Mucosa of rectum (tissue), 2 donors: ENCODE data around the gene ANGPT4.

Experiments used
- H3K27ac ChIP-seq, 2 donors: one replicate each; pipeline ENCODE4 v1.7.0; 2013; ENCODE audit warnings: inconsistent platforms in 2 of 2, low read depth in 2 of 2, low read length in 2 of 2
- H3K27me3 ChIP-seq, 2 donors: one replicate each; pipeline ENCODE4 v1.7.0; 2013; ENCODE audit warnings: low read length in 2 of 2; ENCODE audit not compliant: control insufficient read depth in 2 of 2, insufficient read depth in 2 of 2
- H3K36me3 ChIP-seq, 2 donors: one replicate each; pipeline ENCODE4 v1.7.0; 2013; ENCODE audit warnings: low read length in 2 of 2; ENCODE audit not compliant: control insufficient read depth in 2 of 2, insufficient read depth in 2 of 2
- H3K4me1 ChIP-seq, 2 donors: one replicate each; pipeline ENCODE4 v1.7.0; 2013; ENCODE audit warnings: low read length in 2 of 2, mild to moderate bottlenecking in 1 of 2; ENCODE audit not compliant: control insufficient read depth in 2 of 2, insufficient read depth in 2 of 2
- H3K4me3 ChIP-seq, 2 donors: one replicate each; pipeline ENCODE4 v1.7.0; 2013; ENCODE audit warnings: low read length in 2 of 2
- H3K9ac ChIP-seq, 2 donors: one replicate each; pipeline ENCODE4 v1.7.0; 2013; ENCODE audit warnings: low read length in 2 of 2, low read depth in 1 of 2, mild to moderate bottlenecking in 1 of 2
- H3K9me3 ChIP-seq, 2 donors: one replicate each; pipeline ENCODE4 v1.7.0; 2013; ENCODE audit warnings: low read length in 2 of 2; ENCODE audit not compliant: control insufficient read depth in 2 of 2
- donor health status: healthy.
- donor health status: Normal muscosa, but diverticular disease.

ANGPT4 gene

DNA sequence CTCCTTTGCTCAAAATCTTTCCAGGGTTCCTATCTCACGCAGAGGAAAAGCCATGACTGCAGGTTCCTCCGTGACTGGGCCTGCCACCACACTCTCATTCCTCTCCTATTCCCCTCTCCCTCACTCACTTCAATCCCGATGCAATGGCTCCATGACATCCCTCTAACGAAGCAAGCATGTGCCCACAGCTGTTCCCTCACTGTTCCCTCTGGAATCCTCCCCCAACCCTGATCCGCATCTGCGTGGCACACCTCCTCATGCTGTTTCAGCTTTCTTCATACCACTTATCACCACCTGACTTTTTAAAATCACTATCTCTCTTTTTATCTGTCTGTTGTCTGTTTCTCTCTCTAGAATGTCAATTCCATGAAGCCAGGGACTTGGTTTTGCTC, 25.5 kb downstream of the ANGPT4 start:
- H3K4me3 ChIP-seq = no peak overlapping the region
- H3K9me3 ChIP-seq = no peaks in the 10 kb centered on the region
- no peak overlapping the region for H3K27ac ChIP-seq
- no peaks in the 10 kb centered on the region for H3K4me1 ChIP-seq
- H3K27me3 ChIP-seq = peaks cover 2 to 4% of the 10 kb centered on the region in 2 donors
- no peaks in the 10 kb centered on the region for H3K36me3 ChIP-seq
- no peak overlapping the region for H3K9ac ChIP-seq

DNA sequence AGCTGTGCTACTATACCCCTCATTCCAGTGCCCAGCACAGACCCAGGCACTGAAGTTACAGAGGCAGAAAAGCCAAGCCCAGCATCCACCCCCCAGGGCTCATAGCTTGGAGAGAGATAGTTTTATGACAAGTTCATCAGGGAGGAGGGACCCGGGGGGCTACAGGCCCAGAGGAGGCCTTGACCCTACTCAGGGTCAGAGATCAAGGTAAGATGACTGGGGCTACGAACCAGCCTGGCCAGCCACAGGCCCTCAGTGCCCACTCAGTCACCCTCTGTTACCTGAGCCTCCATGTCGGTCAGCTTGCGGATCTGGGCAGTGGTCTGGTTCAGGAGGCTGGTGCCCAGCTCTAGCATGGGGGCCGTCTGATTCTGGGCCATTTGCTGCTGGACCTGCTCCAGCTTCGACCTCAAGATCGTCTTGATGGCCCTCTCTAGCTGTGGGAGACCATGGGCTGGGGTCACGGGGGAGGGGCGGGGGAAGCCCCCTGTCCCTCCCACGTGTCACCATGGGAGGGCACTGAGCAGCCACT, 26.1 kb downstream of the ANGPT4 start:
- H3K36me3 ChIP-seq = no peaks in the 10 kb centered on the region
- H3K27me3 ChIP-seq = peaks cover 2 to 5% of the 10 kb centered on the region in 2 donors
- H3K9me3 ChIP-seq = no peaks in the 10 kb centered on the region
- H3K9ac ChIP-seq = no peak overlapping the region
- H3K4me1 ChIP-seq = no peaks in the 10 kb centered on the region
- no peak overlapping the region for H3K4me3 ChIP-seq
- H3K27ac ChIP-seq = no peak overlapping the region

DNA sequence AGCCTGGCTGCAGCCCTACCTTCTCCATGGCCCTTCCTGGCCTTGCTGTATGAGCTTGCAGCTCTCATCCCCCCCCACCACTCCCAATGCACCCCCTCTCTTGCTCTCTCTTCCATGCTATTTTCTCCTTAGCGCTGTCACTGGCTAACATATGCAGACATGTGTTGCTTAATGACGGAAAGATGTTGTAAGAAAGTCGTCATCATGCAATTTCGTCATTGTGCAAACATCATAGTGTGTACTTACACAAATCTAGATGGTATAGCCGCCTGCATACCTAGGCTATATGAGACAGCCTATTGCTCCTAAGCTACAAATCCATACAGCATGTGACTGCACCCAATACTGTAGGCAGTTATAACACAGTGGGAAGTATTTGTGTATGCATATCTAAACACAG, 27.0 kb downstream of the ANGPT4 start:
- no peak overlapping the region for H3K27ac ChIP-seq
- peaks cover 2 to 12% of the 10 kb centered on the region in 2 donors for H3K27me3 ChIP-seq
- no peaks in the 10 kb centered on the region for H3K4me1 ChIP-seq
- no peak overlapping the region for H3K9ac ChIP-seq
- H3K9me3 ChIP-seq = no peaks in the 10 kb centered on the region
- H3K36me3 ChIP-seq = no peaks in the 10 kb centered on the region
- no peak overlapping the region for H3K4me3 ChIP-seq

DNA sequence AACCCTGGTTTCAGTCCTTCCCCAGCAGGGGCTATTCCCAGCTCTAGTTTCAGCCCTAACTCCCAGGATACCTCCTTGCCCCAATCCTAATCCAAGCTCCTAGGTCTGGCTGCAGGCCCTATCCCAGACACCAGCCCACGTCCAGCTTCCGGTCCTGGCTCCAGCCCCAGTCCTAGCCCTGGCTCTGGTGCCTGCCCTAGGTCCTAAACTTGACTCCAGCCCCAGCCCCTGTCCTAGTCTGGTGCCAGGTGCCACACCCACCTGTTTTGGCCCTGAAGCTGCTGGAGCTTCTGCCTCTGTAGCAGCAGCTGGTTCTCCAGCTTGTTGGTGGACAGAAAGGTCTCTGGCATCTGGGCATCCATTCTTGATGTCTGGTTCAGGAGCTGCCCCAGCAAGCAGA, 28.1 kb downstream of the ANGPT4 start:
- Histone ChIP-seq H3K27me3 (peaks cover 2 to 13% of the 10 kb centered on the region in 2 donors), H3K36me3 (no peaks in the 10 kb centered on the region), H3K4me1 (no peaks in the 10 kb centered on the region), H3K27ac (no peak overlapping the region), H3K4me3 (no peak overlapping the region), H3K9ac (no peak overlapping the region), H3K9me3 (no peaks in the 10 kb centered on the region)

DNA sequence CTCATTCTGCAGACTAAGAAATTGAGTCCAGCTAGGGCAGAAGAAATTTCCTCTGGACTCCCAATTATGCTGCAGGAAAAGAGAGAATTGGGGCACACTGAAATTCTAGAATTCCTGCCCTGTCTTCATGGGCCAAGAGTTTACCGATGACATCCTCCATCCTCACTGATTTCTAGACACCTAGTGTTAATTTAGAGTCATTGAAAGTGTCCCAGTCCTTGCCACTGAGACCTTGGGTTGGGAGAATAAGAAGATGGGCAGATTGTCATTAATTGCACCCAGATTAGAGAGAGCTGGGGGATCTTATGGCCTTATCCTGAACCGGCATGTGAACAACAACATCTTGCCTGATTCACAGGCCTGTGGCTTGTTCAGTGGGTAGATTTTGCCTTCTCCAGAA, 29.0 kb downstream of the ANGPT4 start:
- Histone ChIP-seq H3K9me3 (no peaks in the 10 kb centered on the region), H3K9ac (no peak overlapping the region), H3K4me1 (no peaks in the 10 kb centered on the region), H3K27me3 (peaks cover 2 to 12% of the 10 kb centered on the region in 2 donors), H3K4me3 (no peak overlapping the region), H3K36me3 (no peaks in the 10 kb centered on the region), H3K27ac (no peak overlapping the region)

DNA sequence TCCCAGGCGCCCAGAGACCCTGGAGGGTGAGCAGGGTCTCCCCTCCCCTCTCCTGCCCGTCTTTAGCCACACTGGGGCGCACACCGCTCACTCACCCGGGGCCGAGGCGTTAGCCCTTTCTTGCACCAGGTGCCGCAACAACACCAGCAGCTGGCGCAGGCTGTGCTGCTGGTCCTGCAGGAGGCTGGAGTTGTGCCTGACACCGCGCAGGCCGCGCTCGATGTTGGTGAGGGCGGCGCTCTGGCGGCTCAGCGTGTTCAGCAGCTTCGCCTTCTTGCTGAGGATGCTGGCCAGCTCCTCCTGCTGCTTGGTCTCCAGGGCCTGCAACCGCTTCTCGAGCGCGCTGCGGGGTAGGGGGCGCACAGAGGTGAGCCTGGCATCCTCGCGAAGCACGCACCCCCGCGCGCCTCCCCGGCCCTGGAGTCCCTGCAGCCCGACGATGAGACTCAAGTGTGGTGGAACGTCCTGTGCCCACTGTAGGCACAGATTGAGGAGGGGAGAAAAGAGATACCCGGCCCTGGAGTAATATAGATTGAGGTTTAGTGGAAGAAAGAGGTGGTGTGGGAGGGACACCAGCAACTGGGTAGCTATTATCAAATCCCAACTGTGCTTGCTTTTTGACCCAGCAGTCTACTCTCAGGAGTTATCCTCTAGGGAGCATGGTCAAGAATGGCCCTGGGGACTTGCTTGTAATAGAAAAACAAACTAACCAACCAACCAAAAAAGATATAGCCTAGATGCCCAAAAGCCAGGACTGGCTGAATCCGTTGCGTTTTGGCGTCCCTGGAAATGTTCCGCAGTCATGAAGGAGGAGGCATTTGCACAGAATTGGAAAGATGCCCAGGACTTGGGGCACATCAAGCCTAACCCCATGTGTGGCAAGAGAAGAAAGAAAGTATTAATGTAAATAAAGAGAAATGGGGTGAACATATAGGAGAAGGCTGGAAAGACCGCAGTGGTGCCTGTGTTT, 30.9 kb downstream of the ANGPT4 start:
- H3K27me3 ChIP-seq = peaks cover 0 to 10% of the 10 kb centered on the region in 2 donors
- no peaks in the 10 kb centered on the region for H3K9me3 ChIP-seq
- H3K36me3 ChIP-seq = no peaks in the 10 kb centered on the region
- H3K4me1 ChIP-seq = no peaks in the 10 kb centered on the region
- no peak overlapping the region for H3K4me3 ChIP-seq
- H3K9ac ChIP-seq = no peak overlapping the region
- H3K27ac ChIP-seq = no peak overlapping the region

DNA sequence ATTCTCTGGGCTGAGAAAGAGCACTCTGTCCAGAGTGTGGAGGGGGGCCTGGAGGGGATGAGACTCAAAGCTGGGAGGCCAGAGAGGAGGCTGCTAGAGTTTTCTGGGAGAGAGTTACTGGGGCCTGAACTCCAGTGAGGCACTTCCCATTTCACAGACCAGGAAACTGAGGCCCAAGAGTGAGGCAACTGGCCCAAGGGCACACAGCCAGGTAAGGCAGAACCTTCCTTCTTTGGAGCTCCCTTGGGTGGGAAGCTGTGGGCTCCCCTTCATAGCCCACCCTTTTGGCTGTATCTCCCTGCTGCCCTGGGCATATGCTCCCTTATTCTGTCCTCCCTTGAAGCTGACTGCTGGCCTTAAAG, 34.4 kb downstream of the ANGPT4 start:
- Histone ChIP-seq H3K9ac (no peak overlapping the region), H3K27ac (no peak overlapping the region), H3K4me3 (no peak overlapping the region), H3K36me3 (no peaks in the 10 kb centered on the region), H3K9me3 (no peaks in the 10 kb centered on the region), H3K27me3 (peaks cover 0 to 10% of the 10 kb centered on the region in 2 donors), H3K4me1 (no peaks in the 10 kb centered on the region)

DNA sequence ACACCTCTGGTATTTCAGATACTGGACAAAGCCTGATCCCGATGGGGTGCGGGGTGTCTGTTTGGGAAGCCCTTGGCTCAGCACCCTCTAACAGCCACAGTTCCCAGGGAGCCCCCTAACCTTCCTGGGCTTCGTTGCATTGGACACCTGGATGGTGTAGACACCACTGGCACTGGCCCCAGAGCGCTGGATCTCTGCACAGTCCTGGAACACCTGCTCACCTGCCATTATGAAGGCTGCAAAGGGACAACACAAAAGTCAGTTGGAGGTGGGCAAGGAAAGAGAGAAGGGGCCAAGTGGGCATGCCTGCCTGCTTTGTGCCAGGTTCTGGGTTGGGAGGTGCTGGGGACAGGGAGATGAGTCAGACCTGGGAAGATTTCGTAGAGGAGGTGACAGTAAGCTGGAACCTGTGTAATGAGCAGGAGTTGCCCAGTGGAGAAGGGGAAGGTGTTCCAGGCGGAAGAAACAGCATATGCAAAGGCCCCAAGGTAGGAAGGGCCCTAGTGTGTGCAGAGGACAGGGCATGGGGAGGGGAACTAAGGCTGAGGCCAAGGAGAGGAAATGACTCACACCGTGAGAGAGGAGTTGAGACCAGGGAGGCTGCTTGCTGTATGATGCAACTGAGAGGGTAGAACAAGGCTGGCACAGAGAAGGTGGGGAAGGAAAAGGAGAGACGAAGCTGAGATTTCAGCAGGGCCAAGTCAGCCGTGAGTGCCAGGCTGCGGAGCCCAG, 34.9 kb downstream of the ANGPT4 start:
- H3K27ac ChIP-seq = no peak overlapping the region
- H3K4me1 ChIP-seq = no peaks in the 10 kb centered on the region
- no peak overlapping the region for H3K4me3 ChIP-seq
- H3K9me3 ChIP-seq = no peaks in the 10 kb centered on the region
- peaks cover 0 to 10% of the 10 kb centered on the region in 2 donors for H3K27me3 ChIP-seq
- H3K36me3 ChIP-seq = no peaks in the 10 kb centered on the region
- no peak overlapping the region for H3K9ac ChIP-seq

DNA sequence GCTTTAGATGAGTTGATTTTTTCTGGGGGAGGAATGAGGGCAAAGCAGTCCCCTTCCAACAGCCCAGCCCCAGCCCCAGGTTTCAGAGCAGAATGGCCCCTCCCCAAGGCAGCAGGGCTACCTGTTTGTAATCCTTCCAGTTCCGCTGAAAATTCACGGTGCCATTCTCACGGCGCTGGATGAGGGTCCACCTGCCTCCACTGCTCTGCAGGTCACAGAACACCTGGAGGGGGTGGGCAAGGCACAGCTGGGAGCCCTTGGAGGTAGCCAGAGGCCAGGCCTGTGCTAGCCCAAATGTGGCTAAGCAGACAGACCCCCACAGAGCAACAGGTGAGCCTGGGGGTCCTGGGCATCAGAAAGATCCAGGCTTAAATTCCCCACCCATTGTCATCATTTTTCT, 36.5 kb downstream of the ANGPT4 start:
- Histone ChIP-seq H3K27ac (no peak overlapping the region), H3K27me3 (peaks cover 0 to 6% of the 10 kb centered on the region in 2 donors), H3K4me1 (no peaks in the 10 kb centered on the region), H3K9ac (no peak overlapping the region), H3K4me3 (no peak overlapping the region), H3K9me3 (no peaks in the 10 kb centered on the region), H3K36me3 (no peaks in the 10 kb centered on the region)
